HCT116 (cell line): Measurements from ENCODE around the gene PEX12. TPM values are rescaled to one million over a fixed set of nuclear protein-coding genes. Genes with fewer than 3 reads are reported as not detected.
"Not testable (repeated sequence)": the region's sequence is repeated elsewhere in the genome, so short reads cannot be mapped to it uniquely, and the experiment has no call there.

ENCODE experiments used
- ATAC-seq: fragments of 200-7000 bp; cut with Tn5 transposase; 2 replicates; pipeline ENCODE4 v1.9.1; 2020; ENCODE audit warnings: mild to moderate bottlenecking, moderate library complexity
- BruUV-seq: library from RNA; stranded (reverse); fragments of 400-500 nt; replicated peaks from 2 replicates; lab custom pipeline; 2021; lab: Mats Ljungman, UMichigan
- CTCF ChIA-PET: fragments of 300-600 bp; sonication (Branson Sonifier 250); formaldehyde crosslinking; loops from one replicate; lab custom pipeline; 2021; ENCODE audit warnings: antibody characterized with exemption; lab: Charles Lee
- POLR2A ChIA-PET: fragments of 300-600, 350-600 bp; sonication (Branson Sonifier 250); formaldehyde crosslinking; loops from one replicate; lab custom pipeline; 2021; ENCODE audit warnings: antibody characterized with exemption; lab: Charles Lee
- RAD21 ChIA-PET, 2 experiments: fragments of 300-600 bp; sonication (Branson Sonifier 250); formaldehyde crosslinking; loops; one replicate each; lab custom pipeline; 2023; ENCODE audit warnings: low total read pairs in 2 of 2; ENCODE audit not compliant: uncharacterized antibody in 2 of 2, unreplicated experiment in 2 of 2, low non-redundant PET in 1 of 2; lab: Charles Lee
- DNase-seq: peaks from one replicate; pipeline ENCODE4 v3.0.0-alpha.2; 2010; ENCODE audit warnings: low read depth, low spot score
- H2AFZ ChIP-seq: fragments of 200-600 bp; shearing (Covaris generic), sonication (generic); 2 replicates; pipeline ENCODE4 v1.6.1; 2017; ENCODE audit warnings: low read depth, mixed run types, mixed read lengths, antibody characterized with exemption, low read length; ENCODE audit not compliant: poor library complexity, severe bottlenecking
- H3K27ac ChIP-seq: 2 replicates; pipeline ENCODE4 v1.5.1; 2012; ENCODE audit warnings: low read depth, low read length
- H3K27me3 ChIP-seq: fragments of 200-600 bp; sonication (generic); 2 replicates; pipeline ENCODE4 v1.6.1; 2016; ENCODE audit warnings: mixed run types, low read length, mixed read lengths; ENCODE audit not compliant: insufficient read depth
- H3K36me3 ChIP-seq, 2 experiments: fragments of 200-500 bp in 1 of 2; fragments of 200-600 bp in 1 of 2; sonication (Bioruptor generic) in 1 of 2; sonication (generic) in 1 of 2; 2 replicates each; pipeline versions ENCODE4 v1.5.1 to v1.6.1; 2014 to 2016; ENCODE audit warnings: low read length in 2 of 2, inconsistent platforms in 1 of 2, mixed read lengths in 1 of 2, mixed run types in 1 of 2; ENCODE audit not compliant: insufficient read depth in 2 of 2, control insufficient read depth in 1 of 2
- H3K4me1 ChIP-seq, 2 experiments: fragments of 200-600 bp in 1 of 2; sonication (generic) in 1 of 2; 2 replicates each; pipeline versions ENCODE4 v1.5.1 to v1.6.1; 2012 to 2017; ENCODE audit warnings: low read length in 2 of 2, inconsistent platforms in 1 of 2, mild to moderate bottlenecking in 1 of 2, mixed read lengths in 1 of 2, mixed run types in 1 of 2, moderate library complexity in 1 of 2; ENCODE audit not compliant: insufficient read depth in 2 of 2, control insufficient read depth in 1 of 2
- H3K4me2 ChIP-seq: fragments of 200-600 bp; sonication (generic); 2 replicates; pipeline ENCODE4 v1.6.1; 2017; ENCODE audit warnings: mixed run types, low read length, mixed read lengths
- H3K4me3 ChIP-seq, 2 experiments: fragments of 200-600 bp in 1 of 2; sonication (generic) in 1 of 2; replicated peaks in 1 of 2; 2 replicates each; pipeline ENCODE4 v1.5.1; 2011 to 2016; ENCODE audit warnings: low read length in 2 of 2, control low read depth in 1 of 2, low read depth in 1 of 2, mild to moderate bottlenecking in 1 of 2, mixed read lengths in 1 of 2, mixed run types in 1 of 2
- H3K79me2 ChIP-seq: fragments of 200-600 bp; sonication (generic); 2 replicates; pipeline ENCODE4 v1.6.1; 2017; ENCODE audit warnings: mild to moderate bottlenecking, mixed run types, low read length, moderate library complexity, mixed read lengths; ENCODE audit not compliant: insufficient read depth
- H3K9ac ChIP-seq: fragments of 200-600 bp; sonication (generic); 2 replicates; pipeline ENCODE4 v1.6.1; 2016; ENCODE audit warnings: low read length, mixed read lengths
- H3K9me2 ChIP-seq: fragments of 200-600 bp; sonication (generic), shearing (Covaris generic); 2 replicates; pipeline ENCODE4 v1.6.1; 2017; ENCODE audit warnings: mixed run types, mild to moderate bottlenecking, moderate library complexity; ENCODE audit not compliant: insufficient read depth
- H3K9me3 ChIP-seq, 2 experiments: fragments of 200-500 bp in 1 of 2; fragments of 200-600 bp in 1 of 2; sonication (Bioruptor generic) in 1 of 2; sonication (generic) in 1 of 2; 2 replicates each; pipeline ENCODE4 v1.6.1; 2014 to 2017; ENCODE audit warnings: low read length in 2 of 2, mixed read lengths in 2 of 2, inconsistent platforms in 1 of 2, low read depth in 1 of 2, mild to moderate bottlenecking in 1 of 2, mixed run types in 1 of 2, moderate library complexity in 1 of 2; ENCODE audit not compliant: control insufficient read depth in 1 of 2, insufficient read depth in 1 of 2
- H4K20me1 ChIP-seq: fragments of 200-600 bp; sonication (generic), shearing (Covaris generic); 2 replicates; pipeline ENCODE4 v1.6.1; 2017; ENCODE audit warnings: mixed run types, mild to moderate bottlenecking, moderate library complexity; ENCODE audit not compliant: insufficient read depth
- CEBPB ChIP-seq: IDR thresholded peaks from 2 replicates; pipeline ENCODE4 v1.6.1; 2012; ENCODE audit warnings: low read depth
- EGR1 ChIP-seq: IDR thresholded peaks from 2 replicates; pipeline ENCODE4 v1.6.1; 2012; ENCODE audit warnings: low read depth
- EZH2phosphoT487 ChIP-seq: fragments of 200-600 bp; IDR thresholded peaks from 2 replicates; pipeline ENCODE4 v1.6.1; 2018; ENCODE audit warnings: antibody characterized with exemption, borderline replicate concordance
- FOSL1 ChIP-seq: IDR thresholded peaks from 2 replicates; pipeline ENCODE4 v1.6.1; 2012; ENCODE audit warnings: low read depth
- MAX ChIP-seq: IDR thresholded peaks from 2 replicates; pipeline ENCODE4 v1.6.1; 2012
- POLR2A ChIP-seq: IDR thresholded peaks from 2 replicates; pipeline ENCODE4 v1.7.0; 2011; ENCODE audit warnings: borderline replicate concordance; ENCODE audit not compliant: insufficient read depth, insufficient read length; ENCODE audit errors: extremely low read depth
- SIN3A ChIP-seq: IDR thresholded peaks from 2 replicates; pipeline ENCODE4 v1.6.1; 2012; ENCODE audit warnings: low read depth
- TCF7L2 ChIP-seq: IDR thresholded peaks from 2 replicates; pipeline ENCODE4 v1.7.0; 2011; ENCODE audit warnings: borderline replicate concordance, inconsistent platforms; ENCODE audit not compliant: insufficient read depth, insufficient read length; ENCODE audit errors: extremely low read depth
- YY1 ChIP-seq: IDR thresholded peaks from 2 replicates; pipeline ENCODE4 v1.6.1; 2011; ENCODE audit warnings: low read length, low read depth, moderate library complexity, mild to moderate bottlenecking; ENCODE audit not compliant: insufficient replicate concordance; ENCODE audit errors: extremely low read depth
- ZBTB33 ChIP-seq: IDR thresholded peaks from 2 replicates; pipeline ENCODE4 v1.6.1; 2011; ENCODE audit warnings: mild to moderate bottlenecking, low read length, moderate library complexity; ENCODE audit not compliant: insufficient replicate concordance; ENCODE audit errors: extremely low read depth
- ZFX ChIP-seq: fragments of 450-650 bp; IDR thresholded peaks from 2 replicates; pipeline ENCODE4 v1.6.1; 2017
- ZNF274 ChIP-seq: fragments of 200-500 bp; sonication (Bioruptor generic); IDR thresholded peaks from 2 replicates; pipeline ENCODE4 v1.6.1; 2014; ENCODE audit warnings: mild to moderate bottlenecking, low read depth, low read length, inconsistent platforms
- intact Hi-C: fragments of 100-400 bp; cut with micrococcal nuclease; formaldehyde crosslinking; loops from 2 replicates; pipeline ENCODE4 v1.10.0; 2022
- total RNA-seq: library from RNA; stranded (reverse); gene quantifications from one replicate; pipeline ENCODE4 v1.2.1, GENCODE V29; 2021; ENCODE audit not compliant: unreplicated experiment

Gene PEX12
- total RNA-seq, 1 experiment from 2014 or later = 5.0 TPM

GRCh38 chr17:35566968-35567367, 11.4 kb downstream of the PEX12 start:
- no peak for ATAC-seq
- intact Hi-C loops = no loop called here
- ChIA-PET RAD21 (no interaction called here), POLR2A (interaction anchor here (3.0 kb wide), 1 partner anchor 12 kb away, joined by 17 read pairs; the partner anchor contains the start of gene PEX12), CTCF (interaction anchor here (1.1 kb wide), 1 partner anchor 8 kb away, joined by 4 read pairs; no protein-coding TSS in a partner anchor)
- H3K4me1 ChIP-seq = peaks cover 9 to 15% of the 10 kb centered on the region in 2 experiments
- peaks cover 38% of the 10 kb centered on the region for H3K79me2 ChIP-seq
- 0 out of 2 replicates have a peak, but pooled peaks cover 3% of the 10 kb centered on the region for H4K20me1 ChIP-seq
- H3K9me3 ChIP-seq = no peaks in the 10 kb centered on the region
- peaks cover 0 to under 1% of the 10 kb centered on the region in 2 experiments; a peak in 1 of 4 replicates for H3K36me3 ChIP-seq
- peak overlapping the region; percentile 84 to 99; a peak in 3 of 4 replicates for H3K4me3 ChIP-seq
- TF ChIP-seq FOSL1 = no peak
- DNase-seq = no peak
- peak overlapping the region; percentile 63 for H3K4me2 ChIP-seq
- H3K9me2 ChIP-seq = no peaks in the 10 kb centered on the region
- H3K27me3 ChIP-seq = peaks cover 8% of the 10 kb centered on the region; the same call in 1 of the 2 replicates
- no peak overlapping the region for H2AFZ ChIP-seq
- no peak overlapping the region for H3K27ac ChIP-seq
- H3K9ac ChIP-seq = no peak overlapping the region; the same call in 1 of the 2 replicates
- no TSS peak for BruUV-seq

GRCh38 chr17:35563181-35563580, 15.2 kb downstream of the PEX12 start:
- ATAC-seq, H3K4me1 ChIP-seq, H3K9ac ChIP-seq, BruUV-seq, DNase-seq, H3K9me3 ChIP-seq, H4K20me1 ChIP-seq, H3K4me3 ChIP-seq, H3K27ac ChIP-seq, POLR2A ChIA-PET, intact Hi-C loops, CTCF ChIA-PET, RAD21 ChIA-PET, H2AFZ ChIP-seq, H3K79me2 ChIP-seq, H3K36me3 ChIP-seq, H3K4me2 ChIP-seq, H3K9me2 ChIP-seq: not testable (repeated sequence)
- peaks cover 17% of the 10 kb centered on the region for H3K27me3 ChIP-seq

GRCh38 chr17:35560703-35561102, 17.7 kb downstream of the PEX12 start, which contains the start of gene SLFN14:
SLFN14 (minus strand) TSS chr17:35560819; CDS start chr17:35558062, 2,757 bp downstream.
- intact Hi-C loops = no loop called here
- TF ChIP-seq POLR2A (no peak), EZH2phosphoT487 (no peak), FOSL1 (no peak), ZBTB33 (no peak), ZFX (no peak), EGR1 (no peak), MAX (no peak), SIN3A (no peak), TCF7L2 (no peak), YY1 (no peak), CEBPB (no peak), ZNF274 (no peak)

More at GRCh38 chr17:35560703-35561102, 17.7 kb downstream of the PEX12 start, which contains the start of gene SLFN14:
- Histone ChIP-seq H3K36me3 (no peaks in the 10 kb centered on the region), H3K4me2 (no peak within 1 kb of the TSS), H3K27me3 (peaks cover 17% of the 10 kb centered on the region), H3K9ac (no peak within 1 kb of the TSS), H4K20me1 (no peaks in the 10 kb centered on the region), H3K79me2 (no peaks in the 10 kb centered on the region), H3K4me3 (no peak within 1 kb of the TSS), H3K9me2 (no peaks in the 10 kb centered on the region), H3K4me1 (no peaks in the 10 kb centered on the region), H3K9me3 (no peaks in the 10 kb centered on the region), H3K27ac (no peak within 1 kb of the TSS), H2AFZ (no peak within 1 kb of the TSS)
- BruUV-seq = no TSS peak
- RAD21 ChIA-PET = no interaction called here
- POLR2A ChIA-PET = no interaction called here
- CTCF ChIA-PET = no interaction called here
- ATAC-seq = no peak
- no peak for DNase-seq
